GM21367 (cell line): ENCODE measurements around the gene CHMP6.

Experiments used
- ATAC-seq: cut with Tn5 transposase; IDR thresholded peaks from one replicate; pipeline ENCODE4 v1.9.1; 2021; ENCODE audit not compliant: unreplicated experiment

The CHMP6 gene

GRCh38 chr17:80992077-80992947 is 671 bp downstream of the CHMP6 start:
- no peak for ATAC-seq

- ATAC-seq: no peak
Measured at GRCh38 chr17:80992948-80993624, 1.4 kb downstream of the CHMP6 start.

- no peak for ATAC-seq
Measured at GRCh38 chr17:80995131-80995530, 3.5 kb downstream of the CHMP6 start.

GRCh38 chr17:80996422-80997305 is 5.0 kb downstream of the CHMP6 start:
- no peak for ATAC-seq

- no peak for ATAC-seq
Measured at GRCh38 chr17:80997424-80998117, 5.9 kb downstream of the CHMP6 start.

GRCh38 chr17:80998118-80998747 is 6.6 kb downstream of the CHMP6 start:
- no peak for ATAC-seq

- ATAC-seq: no peak
Measured at GRCh38 chr17:80998748-80999535, 7.3 kb downstream of the CHMP6 start.

- ATAC-seq: no peak
Measured at GRCh38 chr17:80999536-81000333, 8.1 kb downstream of the CHMP6 start.

- ATAC-seq: no peak
Measured at GRCh38 chr17:81000334-81000630, 8.6 kb downstream of the CHMP6 start.

- ATAC-seq: no peak
Measured at GRCh38 chr17:81000631-81001357, 9.2 kb downstream of the CHMP6 start.

- ATAC-seq: no peak
Measured at GRCh38 chr17:81002013-81002384, 10.4 kb downstream of the CHMP6 start.

- ATAC-seq: no peak
Measured at GRCh38 chr17:81002409-81003361, 11.0 kb downstream of the CHMP6 start.

- no peak for ATAC-seq
Measured at GRCh38 chr17:81003711-81004475, 12.3 kb downstream of the CHMP6 start.

GRCh38 chr17:81006891-81007290 is 15.2 kb downstream of the CHMP6 start:
- ATAC-seq: no peak

GRCh38 chr17:81008140-81008539 is 16.5 kb downstream of the CHMP6 start:
- ATAC-seq: no peak

- no peak for ATAC-seq
Measured at GRCh38 chr17:81009136-81009535, 17.5 kb downstream of the CHMP6 start.
